Upper lobe of right lung (tissue), 1 donor: Measurements from ENCODE around the gene RFC3. TPM values are rescaled to one million over a fixed set of nuclear protein-coding genes. Genes with fewer than 3 reads are reported as not detected.

Experiments used
- ATAC-seq: fragments of 200-7000 bp; cut with Tn5 transposase; one replicate; pipeline ENCODE4 v1.9.1; 2020; ENCODE audit warnings: mild to moderate bottlenecking, moderate library complexity
- DNase-seq: peaks from one replicate; pipeline ENCODE4 v3.0.0-alpha.2; 2020
- H3K27ac ChIP-seq: fragments of 200-600 bp; one replicate; pipeline ENCODE4 v1.8.0; 2022
- H3K27me3 ChIP-seq: fragments of 200-600 bp; one replicate; pipeline ENCODE4 v1.8.0; 2022; ENCODE audit warnings: mild to moderate bottlenecking
- H3K36me3 ChIP-seq: fragments of 200-600 bp; one replicate; pipeline ENCODE4 v1.8.0; 2022
- H3K4me1 ChIP-seq: fragments of 200-600 bp; one replicate; pipeline ENCODE4 v1.8.0; 2022
- H3K4me3 ChIP-seq: fragments of 200-600 bp; one replicate; pipeline ENCODE4 v1.8.0; 2022; ENCODE audit warnings: mild to moderate bottlenecking
- H3K9me3 ChIP-seq: fragments of 200-600 bp; one replicate; pipeline ENCODE4 v1.8.0; 2022
- CTCF ChIP-seq: fragments of 200-600 bp; IDR thresholded peaks from one replicate; pipeline ENCODE4 v1.8.0; 2022; ENCODE audit warnings: antibody characterized with exemption
- intact Hi-C: fragments of 100-400 bp; cut with DNase I; formaldehyde crosslinking; loops from one replicate; pipeline ENCODE4 v1.11.0; 2022
- total RNA-seq: library from RNA; stranded (reverse); fragmentation: NEBNext Ultra II Directional; extraction: Animal tissue kit (Norgen Biotek cat#: 25700); gene quantifications from one replicate; pipeline ENCODE4 v1.2.1, GENCODE V29; 2021
- donor health status: DM: no; HTN: yes; CAD: no; lungs with severe emphysema.

Gene RFC3
- total RNA-seq, 1 donor from 2014 or later: 7.4 TPM

- DNase-seq (no peak), ATAC-seq (no peak)
- no peaks in the 10 kb centered on the region for H3K27me3 ChIP-seq
- no peak overlapping the region for H3K4me3 ChIP-seq
- H3K27ac ChIP-seq: no peak overlapping the region
- no peaks in the 10 kb centered on the region for H3K36me3 ChIP-seq
- TF ChIP-seq CTCF: no peak
- H3K4me1 ChIP-seq: no peaks in the 10 kb centered on the region
- intact Hi-C loops: no loop called here
- H3K9me3 ChIP-seq: no peaks in the 10 kb centered on the region
These were observed 52.2 kb downstream of the RFC3 start for GRCh38 chr13:33870046-33870668.

DNA sequence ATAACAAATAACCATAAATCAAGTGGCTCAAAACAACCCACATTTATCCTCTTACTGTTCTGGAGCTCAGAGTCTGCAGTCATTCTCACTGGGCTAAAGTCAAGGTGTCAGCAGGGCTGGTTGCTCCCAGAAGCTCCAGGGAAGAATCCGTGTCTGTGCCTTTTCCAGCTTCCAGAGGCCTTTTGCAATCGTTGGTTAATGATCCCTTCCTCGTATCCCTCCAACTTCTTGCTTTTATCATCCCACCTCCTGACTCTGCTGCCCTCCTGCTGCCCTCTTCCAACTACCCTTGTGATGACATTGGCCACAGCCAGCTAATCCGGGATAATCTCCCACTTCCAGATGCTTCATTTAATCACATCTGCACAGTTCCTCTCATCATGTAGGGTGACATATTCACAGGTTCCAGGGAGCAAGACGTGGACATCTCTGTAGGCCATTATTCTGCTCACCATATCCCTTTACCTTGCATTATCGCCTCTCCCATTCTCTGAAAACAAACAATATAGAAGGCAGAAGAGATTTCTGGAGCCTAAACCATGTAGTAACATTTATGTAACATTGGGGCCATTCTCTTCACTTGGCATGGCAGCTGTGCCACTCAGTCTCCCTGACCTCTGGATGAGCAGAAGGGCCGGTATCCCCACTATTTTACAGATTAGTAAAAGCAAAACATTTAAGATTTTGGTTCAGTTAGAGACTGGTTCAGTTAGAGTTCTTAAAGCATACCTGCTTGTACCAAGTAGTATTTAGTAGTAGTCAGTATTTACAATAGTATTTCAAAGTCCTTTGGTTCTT lies 53.5 kb downstream of the RFC3 start:
- intact Hi-C loops: no loop called here
- Histone ChIP-seq H3K9me3 (no peaks in the 10 kb centered on the region), H3K4me1 (no peaks in the 10 kb centered on the region), H3K4me3 (no peak overlapping the region), H3K36me3 (no peaks in the 10 kb centered on the region), H3K27ac (no peak overlapping the region), H3K27me3 (no peaks in the 10 kb centered on the region)
- ATAC-seq: no peak
- no peak for DNase-seq
- TF ChIP-seq CTCF: no peak

DNA sequence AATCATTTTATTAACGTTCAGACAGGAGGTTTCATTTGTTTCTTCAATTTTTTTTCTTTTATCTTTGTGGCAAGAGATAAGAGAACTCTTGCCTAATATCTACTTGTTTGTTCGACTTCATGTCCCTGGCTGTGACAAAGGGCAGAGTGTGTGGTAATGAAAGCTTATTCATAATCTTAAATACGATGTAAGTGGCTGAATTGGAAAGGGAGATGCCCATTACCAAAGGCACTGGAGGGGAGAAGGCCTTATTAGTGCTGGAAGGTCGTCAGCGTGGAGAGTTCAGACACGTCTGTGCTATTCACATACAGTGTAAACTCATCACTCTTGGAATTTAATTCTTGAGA lies 54.0 kb downstream of the RFC3 start:
- Histone ChIP-seq H3K27ac (no peak overlapping the region), H3K27me3 (no peaks in the 10 kb centered on the region), H3K4me1 (no peaks in the 10 kb centered on the region), H3K36me3 (no peaks in the 10 kb centered on the region), H3K9me3 (no peaks in the 10 kb centered on the region), H3K4me3 (no peak overlapping the region)
- no peak for TF ChIP-seq CTCF
- intact Hi-C loops: no loop called here
- no peak for ATAC-seq
- no peak for DNase-seq

DNA sequence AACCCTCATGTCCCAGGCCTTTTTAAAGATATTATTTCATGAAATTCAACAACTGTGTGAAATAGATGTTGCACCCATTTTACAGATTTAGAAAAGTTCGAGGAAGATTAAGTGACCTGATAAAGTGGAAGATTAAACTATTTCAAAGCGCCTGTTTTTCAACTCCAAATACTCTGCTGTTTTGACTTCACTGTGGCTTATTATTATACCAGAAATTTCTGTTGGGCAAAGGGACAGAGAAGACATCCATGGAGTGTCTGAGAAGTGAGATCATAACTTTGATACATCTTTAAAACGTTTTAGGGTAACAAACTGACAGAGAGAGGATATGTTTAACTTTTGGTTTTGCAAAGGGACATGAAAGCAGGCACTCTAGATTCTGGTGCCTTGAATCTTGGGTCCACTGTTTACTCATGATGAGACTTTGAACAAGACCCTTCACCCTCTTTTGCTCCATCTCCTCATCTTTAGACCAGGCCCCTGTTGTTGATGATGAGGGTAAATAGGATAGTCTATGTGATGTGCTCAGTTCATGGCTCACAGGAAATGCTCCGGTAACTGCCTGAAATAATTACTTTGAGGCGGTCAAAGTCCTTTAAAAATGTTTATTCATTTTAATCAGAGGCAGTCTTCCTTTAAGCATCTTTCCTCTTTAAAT lies 55.4 kb downstream of the RFC3 start:
- no peaks in the 10 kb centered on the region for H3K4me1 ChIP-seq
- H3K27me3 ChIP-seq: no peaks in the 10 kb centered on the region
- intact Hi-C loops: no loop called here
- no peaks in the 10 kb centered on the region for H3K36me3 ChIP-seq
- no peaks in the 10 kb centered on the region for H3K9me3 ChIP-seq
- no peak overlapping the region for H3K27ac ChIP-seq
- H3K4me3 ChIP-seq: no peak overlapping the region
- no peak for TF ChIP-seq CTCF
- DNase-seq (no peak), ATAC-seq (no peak)

GRCh38 chr13:33874871-33875270 lies 56.9 kb downstream of the RFC3 start:
- no peak overlapping the region for H3K27ac ChIP-seq
- no peaks in the 10 kb centered on the region for H3K4me1 ChIP-seq
- no peaks in the 10 kb centered on the region for H3K9me3 ChIP-seq
- intact Hi-C loops: no loop called here
- ATAC-seq: no peak
- no peaks in the 10 kb centered on the region for H3K27me3 ChIP-seq
- DNase-seq: no peak
- no peak overlapping the region for H3K4me3 ChIP-seq
- no peaks in the 10 kb centered on the region for H3K36me3 ChIP-seq
- no peak for TF ChIP-seq CTCF
